GM21526 (cell line): ENCODE results near the gene SLC22A14.
A peak's percentile ranks its signal among the peaks of the same experiment; 100 is the strongest.

ENCODE experiments used
- ATAC-seq: cut with Tn5 transposase; IDR thresholded peaks from one replicate; pipeline ENCODE4 v1.9.1; 2021; ENCODE audit warnings: moderate library complexity; ENCODE audit not compliant: unreplicated experiment, low FRiP score

SLC22A14 gene

DNA sequence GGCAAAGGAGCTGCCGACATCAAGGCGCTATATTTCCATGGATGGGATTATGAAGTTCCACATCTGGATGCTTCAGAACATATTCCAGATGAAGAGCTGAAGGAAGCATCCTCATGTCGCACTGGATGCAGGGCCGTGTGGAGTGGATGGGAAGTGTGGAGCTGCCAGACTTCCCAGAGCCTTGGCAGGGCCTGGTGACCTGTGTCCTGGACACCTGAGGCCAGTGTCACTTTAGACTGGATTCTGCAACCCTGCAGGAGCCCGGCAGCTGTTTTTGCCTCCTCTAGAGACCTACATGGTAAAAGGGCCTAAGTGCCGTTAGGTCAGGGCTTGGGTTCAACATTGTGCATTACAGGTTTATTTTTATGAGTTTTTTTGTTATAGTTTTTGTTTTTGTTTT, 53.2 kb downstream of the SLC22A14 start:
- ATAC-seq, result no peak

DNA sequence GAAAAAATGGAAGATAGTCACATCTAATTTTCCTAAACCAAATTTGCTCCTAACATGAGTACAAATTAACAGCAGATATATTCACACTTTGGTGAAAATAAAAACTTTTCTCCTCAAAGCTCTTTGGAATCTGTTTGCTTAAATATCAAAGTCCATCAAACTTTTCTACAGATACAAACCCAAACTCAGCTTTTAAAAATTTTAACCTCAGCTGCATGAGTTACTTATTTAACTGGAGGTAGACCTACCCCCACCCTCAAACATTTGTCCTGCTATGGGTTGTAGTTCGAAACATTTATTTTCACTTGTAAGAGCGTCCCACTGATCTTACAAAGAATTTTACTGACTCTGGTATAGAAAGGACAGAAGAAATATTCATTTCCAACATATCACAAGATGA, 55.6 kb downstream of the SLC22A14 start:
- no peak for ATAC-seq

DNA sequence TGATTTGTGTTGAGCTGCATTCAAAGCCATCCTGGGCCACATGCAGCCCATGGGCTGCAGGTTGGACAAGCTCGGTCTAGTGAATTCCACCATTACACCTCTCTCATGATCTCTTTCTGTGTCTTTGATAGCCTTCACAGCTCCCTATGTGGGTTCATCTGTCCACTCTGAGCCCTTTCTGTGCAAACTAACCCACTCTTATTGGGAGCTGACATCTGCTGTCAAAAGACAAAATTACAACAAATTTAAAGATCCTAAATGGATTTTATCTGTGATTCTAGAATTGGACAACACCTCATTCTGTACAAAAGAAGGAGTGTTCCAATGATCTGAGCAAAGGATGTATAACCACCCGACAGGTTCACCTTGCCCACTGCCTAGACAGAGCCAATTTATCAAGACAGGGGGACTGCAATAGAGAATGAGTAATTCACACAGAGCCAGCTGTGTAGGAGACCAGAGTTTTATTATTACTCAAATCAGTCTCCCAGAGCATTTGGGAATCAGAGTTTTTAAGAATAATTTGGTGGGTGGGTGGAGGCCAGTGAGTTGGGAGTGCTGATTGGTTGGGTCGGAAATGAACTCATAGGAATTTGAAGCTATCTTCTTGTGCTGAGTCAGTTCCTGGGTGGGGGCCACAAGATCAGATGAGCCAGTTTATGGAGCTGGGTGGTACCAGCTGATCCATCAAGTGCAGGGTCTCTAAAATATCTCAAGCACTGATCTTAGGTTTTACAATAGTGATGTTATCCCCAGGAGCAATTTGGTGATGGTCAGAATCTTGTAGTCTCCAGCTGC, 61.9 kb downstream of the SLC22A14 start:
- ATAC-seq, result no peak

DNA sequence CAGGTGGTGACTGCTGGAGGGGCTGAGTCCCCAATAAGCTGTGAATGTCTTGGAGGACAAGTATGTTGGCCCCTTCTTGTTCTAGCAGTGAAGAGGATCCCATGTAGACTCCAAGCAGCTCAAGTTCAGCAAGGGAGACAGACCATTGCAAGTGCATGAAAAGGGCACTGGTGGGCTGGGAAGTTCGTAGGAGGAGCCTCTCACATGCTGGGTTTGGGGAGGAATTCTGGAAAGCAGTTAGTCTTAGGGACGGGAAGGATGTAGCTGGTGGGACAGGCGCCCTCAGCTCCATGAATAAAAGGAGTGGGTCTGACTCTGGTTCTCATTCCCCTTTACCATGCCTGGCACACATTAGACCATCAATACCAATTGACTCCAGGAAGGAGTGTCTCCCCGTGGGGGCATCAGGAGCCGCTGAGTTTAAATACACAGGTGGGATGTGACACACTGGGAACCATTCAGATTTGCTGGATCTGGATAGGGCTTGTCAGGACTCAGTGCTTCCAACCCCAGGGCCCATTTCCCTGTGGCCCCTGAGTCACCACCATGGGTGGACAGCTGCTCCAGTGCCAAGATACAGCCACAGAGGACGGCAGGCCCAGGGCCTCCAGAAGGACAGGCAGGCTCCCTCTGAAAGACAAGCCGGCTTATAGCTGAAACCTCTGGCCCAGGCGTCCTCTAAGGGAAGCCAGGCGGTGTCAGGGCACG, 63.9 kb downstream of the SLC22A14 start:
- ATAC-seq, result peak; percentile 24

DNA sequence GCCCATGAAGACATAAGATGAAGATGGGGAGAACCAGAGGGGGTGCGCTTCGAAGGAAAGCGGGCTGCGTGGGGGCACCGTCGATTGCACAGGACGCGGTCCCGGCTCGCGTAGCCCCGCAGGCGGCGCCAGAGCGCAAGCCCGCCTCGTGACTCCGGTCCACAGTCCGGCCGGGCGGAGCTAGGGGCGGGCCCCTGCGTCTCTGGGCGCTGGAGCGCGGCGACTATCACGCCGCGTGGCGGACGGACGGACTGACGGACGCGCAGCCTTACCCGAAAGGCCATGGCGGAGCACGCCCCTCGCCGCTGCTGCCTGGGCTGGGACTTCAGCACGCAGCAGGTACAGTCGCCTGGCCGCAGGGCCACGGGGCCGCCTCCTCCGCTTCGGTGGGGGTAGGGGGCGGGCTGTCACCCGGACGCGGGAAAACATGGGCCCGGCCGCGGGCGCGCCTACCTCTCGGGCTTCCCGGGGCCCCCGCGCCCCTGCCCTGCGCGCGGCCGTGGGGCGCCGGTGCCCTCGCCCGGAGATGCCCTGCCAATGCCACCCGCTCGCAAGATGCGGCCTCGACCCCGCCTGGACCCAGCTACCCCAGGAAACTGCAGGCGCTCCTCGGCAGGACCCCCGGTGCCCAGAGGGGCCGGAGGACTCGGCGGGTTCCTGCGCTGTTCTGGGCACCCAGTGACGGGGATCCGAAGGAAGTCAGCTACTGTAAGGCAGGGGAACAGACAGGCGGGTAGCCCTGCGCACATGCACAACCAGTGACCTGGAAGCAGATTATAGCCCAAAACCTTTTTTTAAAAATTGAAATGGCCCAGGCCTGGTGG, 64.7 kb downstream of the SLC22A14 start, which contains the start of gene XYLB:
Gene XYLB (plus strand): TSS at position 199 of the 824 bp plus-strand sequence. CDS start 84 bp downstream, at position 283.
- peak; percentile 97 for ATAC-seq

DNA sequence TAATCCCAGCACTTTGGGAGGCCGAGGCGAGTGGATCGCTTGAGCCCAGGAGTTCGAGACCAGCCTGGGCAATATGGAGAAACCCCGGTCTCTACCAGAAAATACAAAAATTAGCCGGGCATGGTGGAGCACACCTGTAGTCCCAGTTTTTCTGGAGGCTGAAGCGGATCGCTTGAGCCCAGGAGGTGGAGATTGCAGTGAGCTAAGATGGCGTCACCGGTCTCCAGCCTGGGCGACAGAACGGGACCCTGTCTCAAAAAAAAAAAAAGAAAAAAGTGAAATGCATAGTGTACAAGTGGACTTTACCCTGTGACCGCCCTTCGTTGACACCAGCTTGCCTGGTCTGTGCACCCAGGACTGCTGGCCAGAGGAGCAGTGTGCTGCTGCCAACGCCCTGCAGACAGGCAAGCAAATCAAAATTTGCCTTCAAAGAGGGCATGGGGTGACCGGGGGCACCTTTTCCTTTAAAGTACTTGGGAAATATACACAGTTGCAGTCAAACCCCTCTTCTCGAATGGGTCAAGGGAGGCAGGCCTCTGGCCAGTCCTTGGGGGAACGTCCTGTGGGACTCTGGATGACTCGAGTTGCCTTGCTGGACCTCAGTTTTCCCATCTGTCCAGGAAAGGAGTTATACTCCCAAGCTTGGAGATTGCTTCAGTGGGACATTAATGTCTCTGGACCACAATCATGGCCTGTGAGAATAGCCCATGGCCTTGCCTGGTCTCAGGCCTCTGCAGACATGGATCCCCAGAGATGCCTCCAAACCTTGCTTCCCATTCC, 65.5 kb downstream of the SLC22A14 start:
- no peak for ATAC-seq

DNA sequence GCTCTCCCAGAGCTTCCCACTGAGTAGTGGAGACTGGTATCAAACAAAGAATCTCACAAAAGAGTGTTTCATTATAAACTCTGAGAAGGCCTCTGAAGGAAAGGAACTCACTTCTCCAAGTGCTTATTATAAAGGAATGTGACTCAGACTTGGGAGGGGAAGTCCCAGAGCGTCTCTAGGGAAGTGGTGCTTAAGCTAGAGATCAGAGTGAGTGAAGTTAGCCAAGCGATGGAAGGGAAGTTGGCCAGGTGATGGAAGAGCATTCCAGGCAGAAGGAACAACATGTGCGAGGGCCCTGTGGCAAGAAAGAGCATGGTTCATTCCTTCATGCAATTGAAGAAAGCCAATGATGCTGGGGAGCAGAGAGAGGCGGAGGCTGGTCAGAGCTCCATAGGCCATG, 66.8 kb downstream of the SLC22A14 start:
- ATAC-seq, result no peak

DNA sequence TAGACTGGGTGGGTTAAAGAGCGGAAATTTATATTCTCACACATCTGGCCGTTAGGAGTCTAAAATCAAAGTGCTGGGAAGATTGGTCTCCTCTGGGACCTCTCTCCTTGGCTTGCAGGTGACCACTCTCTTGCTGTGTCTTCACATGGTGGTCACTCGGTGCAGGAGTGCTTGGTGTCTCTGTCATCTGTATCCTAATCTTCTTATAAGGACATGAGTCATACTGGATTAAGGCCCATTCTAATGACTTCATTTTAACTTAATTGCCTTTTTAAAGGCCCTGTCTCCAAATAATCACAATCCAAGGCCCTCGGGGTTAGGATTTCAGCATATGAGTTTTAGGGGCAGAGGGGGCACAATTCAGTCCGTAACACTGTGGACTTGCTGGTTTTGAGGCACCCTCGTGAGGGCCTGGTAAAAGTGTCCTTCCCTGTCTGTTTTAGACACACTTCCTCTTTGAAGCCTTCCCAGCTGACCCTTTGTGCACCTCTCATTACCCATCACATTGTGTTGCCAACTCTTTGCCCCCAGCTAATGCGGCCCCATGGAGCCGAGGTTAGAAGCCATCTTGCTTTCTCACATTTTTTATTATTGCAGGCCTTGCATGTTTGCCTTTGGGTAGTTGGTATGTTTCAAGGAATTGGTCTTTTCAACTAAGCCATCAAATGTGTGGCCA, 67.7 kb downstream of the SLC22A14 start:
- no peak for ATAC-seq

DNA sequence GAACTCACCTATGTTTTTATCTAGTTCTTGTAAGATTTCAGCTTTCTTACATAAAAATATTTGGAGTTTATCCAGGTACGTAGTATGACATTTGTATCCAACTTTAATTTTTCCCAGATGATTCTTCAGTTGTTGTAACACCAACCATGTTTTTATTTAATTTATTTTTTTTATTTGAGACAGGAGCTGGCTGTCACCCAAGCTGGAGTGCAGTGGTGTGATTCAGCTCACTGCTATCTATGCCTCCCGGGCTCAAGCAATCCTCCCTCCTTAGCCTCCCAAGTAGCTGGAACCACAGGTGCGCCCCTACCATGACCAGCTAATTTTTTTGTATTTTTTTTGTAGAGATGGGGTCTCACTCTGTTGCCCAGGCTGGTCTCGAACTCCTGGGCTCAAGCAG, 71.1 kb downstream of the SLC22A14 start:
- no peak for ATAC-seq

DNA sequence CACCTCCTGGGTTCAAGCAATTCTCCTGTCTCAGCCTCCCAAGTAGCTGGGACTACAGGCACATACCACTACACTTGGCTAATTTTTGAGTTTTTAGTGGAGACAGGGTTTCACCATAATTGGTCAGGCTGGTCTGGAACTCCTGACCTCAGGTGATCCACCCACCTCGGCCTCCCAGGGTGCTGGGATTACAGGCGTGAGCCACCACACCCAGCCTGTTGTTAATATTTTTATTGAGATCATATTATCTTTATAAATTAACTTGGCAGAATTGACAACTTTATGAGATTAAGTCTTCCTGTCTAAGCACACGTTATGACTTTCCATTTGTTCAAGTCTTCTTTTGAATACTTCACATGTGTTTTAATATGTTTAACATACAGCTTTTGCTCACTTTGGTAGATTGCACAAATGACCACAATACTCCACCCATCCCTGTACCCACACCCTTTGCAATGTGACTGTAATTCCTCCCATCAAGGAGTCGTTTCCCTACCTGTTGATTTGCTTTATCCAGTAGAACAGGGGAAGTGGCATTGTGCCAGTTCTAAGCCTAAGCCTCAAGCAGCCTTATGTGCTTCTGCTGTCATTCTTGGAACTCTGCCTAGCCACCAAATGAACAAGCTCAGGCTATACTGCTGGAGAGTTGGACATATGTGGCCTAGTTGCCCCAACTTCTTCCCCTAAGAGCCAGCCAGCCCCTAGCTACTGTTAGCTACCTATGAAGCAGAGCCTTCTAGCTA, 72.7 kb downstream of the SLC22A14 start:
- ATAC-seq, result no peak

DNA sequence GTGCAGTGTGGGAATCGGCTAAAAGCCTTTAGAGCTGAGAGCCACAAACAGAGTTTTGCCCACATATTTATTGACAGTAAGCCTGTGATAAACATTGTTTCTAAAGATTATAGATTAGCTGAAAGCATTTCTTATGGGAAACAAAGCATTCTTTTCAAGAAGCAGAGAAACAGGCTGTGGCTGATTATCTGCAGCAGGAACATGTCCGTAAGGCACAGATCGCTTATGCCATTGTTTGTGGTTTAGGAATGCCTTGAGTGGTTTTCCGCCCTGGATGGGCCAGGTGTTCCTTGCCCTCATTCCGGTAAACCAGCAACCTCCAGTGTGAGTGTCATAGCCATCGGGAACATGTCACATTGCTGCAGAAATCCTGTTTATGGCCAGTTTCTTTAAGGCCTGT, 76.9 kb downstream of the SLC22A14 start:
- ATAC-seq, result no peak

DNA sequence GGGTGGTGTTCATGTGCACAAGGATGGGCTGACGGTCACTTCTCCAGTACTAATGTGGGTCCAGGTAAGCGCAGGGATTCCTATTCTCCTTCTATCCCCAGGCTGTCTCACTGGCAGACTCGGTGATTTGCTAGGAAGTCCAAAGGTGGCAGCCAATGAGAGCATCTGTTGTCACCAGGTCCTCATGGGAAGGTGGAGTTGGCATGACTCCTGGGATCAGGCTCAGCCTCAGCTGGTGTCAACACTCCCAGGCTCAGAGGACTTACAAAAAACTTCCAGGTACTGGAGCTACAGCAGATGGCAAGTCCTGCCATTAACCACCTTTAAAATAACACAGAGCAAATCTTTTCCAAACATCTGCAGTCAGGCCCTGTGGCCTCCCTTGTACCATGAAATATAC, 78.3 kb downstream of the SLC22A14 start:
- no peak for ATAC-seq

DNA sequence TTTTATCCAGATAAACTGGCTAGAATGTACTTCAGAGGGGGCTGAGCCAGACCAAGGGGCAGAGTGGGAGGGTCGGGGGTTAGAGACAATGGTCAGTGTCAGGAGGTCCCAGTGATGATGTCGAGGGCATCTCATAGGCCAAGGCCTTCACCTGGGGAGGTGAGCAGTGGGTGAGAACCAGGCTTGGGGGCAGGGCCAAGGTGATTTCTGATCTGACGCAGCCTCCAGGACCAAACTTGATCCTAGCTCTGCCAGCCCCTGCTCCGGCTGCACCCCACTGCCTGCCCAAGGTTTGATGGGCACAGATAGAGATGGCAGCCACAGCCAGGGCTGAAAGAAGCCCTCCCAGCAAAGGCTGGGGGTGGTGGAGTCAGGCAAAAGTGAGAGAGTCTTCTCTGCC, 79.4 kb downstream of the SLC22A14 start:
- ATAC-seq, result no peak

DNA sequence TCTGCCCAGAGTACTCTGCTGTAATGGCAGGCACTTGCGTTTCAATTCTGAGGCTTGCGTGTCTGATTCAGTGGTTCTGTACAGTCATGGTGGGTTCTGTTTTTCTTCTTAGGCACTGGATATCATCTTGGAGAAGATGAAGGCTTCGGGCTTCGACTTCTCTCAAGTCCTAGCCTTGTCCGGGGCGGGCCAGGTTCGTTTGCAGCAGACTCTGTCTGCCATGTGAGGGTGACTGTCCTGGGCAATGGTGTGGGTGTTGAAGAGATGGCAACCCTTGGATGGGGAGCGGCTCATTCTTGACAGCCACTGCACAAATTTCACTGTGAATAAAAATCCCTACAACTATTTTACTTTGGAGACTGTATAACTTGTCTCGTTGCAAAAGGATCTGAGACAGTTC, 80.7 kb downstream of the SLC22A14 start:
- ATAC-seq, result no peak

DNA sequence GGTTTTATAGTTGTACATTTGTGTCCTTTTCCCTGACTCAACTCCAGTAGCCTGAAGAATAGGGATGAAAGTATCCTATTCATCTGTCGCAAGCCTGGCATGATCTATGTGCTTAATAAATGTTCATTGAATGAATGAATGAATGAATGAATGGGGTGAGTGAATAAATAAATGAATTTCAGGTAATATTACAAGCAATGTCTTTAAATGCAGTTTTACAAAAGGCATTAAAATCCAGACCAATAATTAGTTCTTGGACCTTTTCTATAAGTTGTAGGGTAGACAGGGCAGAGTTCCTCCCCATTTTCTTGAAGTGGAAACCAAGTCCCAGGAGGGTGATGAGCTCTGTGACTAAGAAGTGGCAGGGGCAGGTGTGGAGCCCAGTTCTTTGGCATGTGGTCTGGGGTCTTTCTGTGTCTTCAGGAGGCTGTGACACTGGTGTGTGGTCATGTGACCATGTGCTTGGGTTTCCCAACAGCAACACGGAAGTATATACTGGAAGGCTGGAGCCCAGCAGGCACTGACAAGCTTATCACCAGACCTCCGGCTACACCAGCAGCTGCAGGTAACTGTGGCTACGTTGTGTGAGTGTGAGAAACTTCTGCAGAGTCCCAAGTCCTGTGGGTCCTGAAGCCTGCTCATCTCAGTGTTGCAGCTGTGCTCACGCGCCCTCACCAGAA, 82.8 kb downstream of the SLC22A14 start:
- ATAC-seq, result no peak

DNA sequence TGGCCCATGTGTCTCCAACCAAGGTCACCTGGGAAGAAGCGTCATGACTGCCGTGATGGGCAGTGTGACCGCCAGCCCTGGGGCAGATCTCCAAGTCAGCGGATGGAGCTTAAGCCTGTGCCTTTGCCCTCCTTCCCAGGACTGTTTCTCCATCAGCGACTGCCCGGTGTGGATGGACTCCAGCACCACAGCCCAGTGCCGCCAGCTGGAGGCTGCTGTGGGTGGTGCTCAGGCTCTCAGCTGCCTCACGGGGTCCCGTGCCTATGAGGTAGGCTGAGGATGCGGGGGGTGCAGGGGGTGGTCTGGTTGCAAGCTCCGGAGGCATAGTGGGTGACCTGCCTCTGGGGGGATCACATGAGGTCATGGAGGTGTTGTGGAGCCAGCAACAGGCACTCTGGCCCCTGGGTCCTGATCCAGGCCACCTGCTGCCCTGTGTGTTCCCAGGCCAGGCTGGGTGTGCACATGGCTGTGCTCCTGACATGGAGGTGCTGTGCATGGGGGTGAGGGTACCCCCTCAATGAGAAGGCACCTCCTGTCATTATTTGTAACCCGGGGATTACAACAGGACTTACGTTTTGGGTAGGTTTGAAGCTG, 83.5 kb downstream of the SLC22A14 start:
- ATAC-seq, result no peak

DNA sequence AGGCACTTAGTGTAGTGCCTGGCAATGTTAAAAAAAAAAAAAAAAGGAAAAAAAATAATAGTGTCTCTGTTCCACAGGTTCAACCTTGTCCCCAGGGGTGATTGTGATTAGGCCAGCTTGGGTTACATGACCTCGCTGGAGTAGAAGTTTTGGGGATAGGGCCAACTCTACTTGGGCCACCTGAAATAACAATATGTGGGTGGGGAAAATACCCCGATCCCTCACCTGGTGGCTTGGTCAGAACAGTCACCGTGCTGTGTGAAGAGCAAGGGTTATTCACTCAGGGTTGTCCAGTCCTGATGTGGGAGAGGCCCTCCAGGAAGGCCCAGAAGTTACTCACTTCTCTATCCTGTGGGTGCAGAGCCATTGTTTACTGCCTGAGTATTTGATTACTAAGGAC, 84.0 kb downstream of the SLC22A14 start:
- ATAC-seq, result no peak

DNA sequence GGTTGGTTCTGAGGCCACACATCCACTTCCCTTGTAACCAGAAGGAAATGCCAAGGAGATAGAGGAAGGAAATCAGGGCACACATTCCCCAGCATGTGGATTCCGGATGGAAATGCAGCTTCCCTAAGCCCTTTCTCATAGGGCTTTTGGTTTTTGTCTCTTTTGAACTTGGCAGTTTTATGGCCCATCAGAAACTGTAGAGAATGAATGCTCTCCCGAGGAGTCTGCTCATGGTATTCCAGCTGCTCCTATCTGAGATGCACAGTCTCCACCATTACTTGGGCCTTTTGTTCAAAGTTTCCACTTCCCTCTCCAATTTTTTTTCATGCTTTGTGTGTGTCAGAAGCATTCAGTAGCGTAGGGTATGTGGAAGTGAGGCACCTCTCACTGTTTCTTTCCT, 85.7 kb downstream of the SLC22A14 start:
- no peak for ATAC-seq
